HL-60 (cell line): Measurements from ENCODE around the gene KRTAP10-2.
"Not testable (repeated sequence)": the region's sequence is repeated elsewhere in the genome, so short reads cannot be mapped to it uniquely, and the experiment has no call there.

ENCODE experiments used
- DNase-seq, 2 experiments: peaks; one replicate each; pipeline ENCODE4 v3.0.0-alpha.2; 2010 to 2020; ENCODE audit warnings: low read depth in 1 of 2, low spot score in 1 of 2
- H3K27ac ChIP-seq: fragments of 250-450 bp; sonication (Bioruptor Pico); replicated peaks from 2 replicates; pipeline ENCODE4 v1.5.1; 2020; ENCODE audit warnings: mild to moderate bottlenecking, moderate library complexity
- H3K27me3 ChIP-seq: fragments of 250-450 bp; sonication (Bioruptor Pico); 2 replicates; pipeline ENCODE4 v1.5.1; 2021; ENCODE audit warnings: mild to moderate bottlenecking, moderate library complexity; ENCODE audit not compliant: insufficient read depth, poor library complexity, severe bottlenecking
- H3K4me3 ChIP-seq: replicated peaks from 2 replicates; pipeline ENCODE4 v1.5.1; 2011; ENCODE audit warnings: mild to moderate bottlenecking, control low read depth, low read length; ENCODE audit not compliant: insufficient read depth
- CTCF ChIP-seq: IDR thresholded peaks from one replicate; pipeline ENCODE4 v1.5.1; 2011; ENCODE audit warnings: low read length, control low read depth, inconsistent platforms; ENCODE audit not compliant: insufficient read depth
- GABPA ChIP-seq: IDR thresholded peaks from 2 replicates; pipeline ENCODE4 v1.6.1; 2012; ENCODE audit warnings: low read depth
- POLR2AphosphoS5 ChIP-seq: IDR thresholded peaks from 2 replicates; pipeline ENCODE4 v1.6.1; 2012; ENCODE audit warnings: low read depth
- REST ChIP-seq: IDR thresholded peaks from 2 replicates; pipeline ENCODE4 v1.6.1; 2012; ENCODE audit warnings: low read depth; ENCODE audit not compliant: insufficient replicate concordance
- SPI1 ChIP-seq: IDR thresholded peaks from 2 replicates; pipeline ENCODE4 v1.6.1; 2012; ENCODE audit warnings: low read depth, mild to moderate bottlenecking, borderline replicate concordance

Gene KRTAP10-2

GRCh38 chr21:44582055-44582454 is 30.8 kb upstream of the KRTAP10-2 start:
- no peak overlapping the region for H3K4me3 ChIP-seq

GRCh38 chr21:44581158-44581557 is 29.9 kb upstream of the KRTAP10-2 start:
- DNase-seq, result no peak
- TF ChIP-seq GABPA (no peak), REST (no peak), POLR2AphosphoS5 (no peak), CTCF (no peak)
- H3K27ac ChIP-seq, result no peak overlapping the region
- no peak overlapping the region for H3K4me3 ChIP-seq
- no peaks in the 10 kb centered on the region for H3K27me3 ChIP-seq

More at GRCh38 chr21:44582055-44582454, 30.8 kb upstream of the KRTAP10-2 start:
- TF ChIP-seq GABPA, result no peak
- no peak for TF ChIP-seq CTCF
- TF ChIP-seq POLR2AphosphoS5, result no peak
- no peak for TF ChIP-seq SPI1
- Histone ChIP-seq H3K27ac (no peak overlapping the region), H3K27me3 (no peaks in the 10 kb centered on the region)
- no peak for DNase-seq

- not testable (repeated sequence) for H3K27me3 ChIP-seq, H3K4me3 ChIP-seq, H3K27ac ChIP-seq, DNase-seq
Measured at GRCh38 chr21:44580231-44580821, 29.0 kb upstream of the KRTAP10-2 start, which contains the start of gene KRTAP10-5. KRTAP10-5 (minus strand) TSS chr21:44580604; CDS start chr21:44580578, 26 bp downstream.

GRCh38 chr21:44579833-44580144 is 28.5 kb upstream of the KRTAP10-2 start:
- Histone ChIP-seq H3K4me3 (no peak overlapping the region), H3K27ac (no peak overlapping the region), H3K27me3 (no peaks in the 10 kb centered on the region)
- TF ChIP-seq REST, result no peak
- TF ChIP-seq POLR2AphosphoS5, result no peak
- TF ChIP-seq CTCF, result no peak
- no peak for TF ChIP-seq SPI1
- no peak for TF ChIP-seq GABPA
- DNase-seq, result no peak
